ENCODE results near the gene SMC5. TPM values are rescaled to one million over a fixed set of nuclear protein-coding genes. Genes with fewer than 3 reads are reported as not detected.

The SMC5 gene
- total RNA-seq, 4 donors from 2014 or later = 17.9 to 65.5 (median 35.4) TPM

DNA sequence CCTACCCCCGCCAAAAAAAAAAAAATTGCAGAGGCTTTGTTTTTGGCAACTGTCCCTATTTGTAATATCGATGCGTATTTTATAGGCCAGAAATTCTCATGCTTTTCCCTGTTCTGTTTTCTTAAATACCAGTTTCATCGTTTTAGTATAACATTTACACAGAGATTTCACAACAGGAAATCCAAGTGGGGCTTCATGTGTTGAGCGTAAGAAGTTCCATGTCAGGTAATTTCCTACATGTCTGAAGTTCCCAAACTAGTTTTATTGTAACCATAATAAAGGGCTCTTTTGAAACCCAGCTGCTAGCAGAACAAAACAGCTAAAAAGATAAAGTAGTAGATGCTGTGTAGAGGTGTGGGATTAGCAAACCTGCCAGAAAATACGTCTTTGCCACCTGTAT is 4.2 kb downstream of the SMC5 start:
- Histone ChIP-seq H3K4me3 (no peak overlapping the region), H3K36me3 (no peaks in the 10 kb centered on the region), H3K27me3 (no peaks in the 10 kb centered on the region), H3K9me3 (no peaks in the 10 kb centered on the region), H3K27ac (peak overlapping the region in 1 of 2 donors; percentile 15), H3K4me1 (peaks cover 10 to 18% of the 10 kb centered on the region in 2 donors)
- no peak for DNase-seq
- no peak for TF ChIP-seq POLR2A (IDR thresholded peaks at IDR 0.05)
- TF ChIP-seq, protein P1, sequence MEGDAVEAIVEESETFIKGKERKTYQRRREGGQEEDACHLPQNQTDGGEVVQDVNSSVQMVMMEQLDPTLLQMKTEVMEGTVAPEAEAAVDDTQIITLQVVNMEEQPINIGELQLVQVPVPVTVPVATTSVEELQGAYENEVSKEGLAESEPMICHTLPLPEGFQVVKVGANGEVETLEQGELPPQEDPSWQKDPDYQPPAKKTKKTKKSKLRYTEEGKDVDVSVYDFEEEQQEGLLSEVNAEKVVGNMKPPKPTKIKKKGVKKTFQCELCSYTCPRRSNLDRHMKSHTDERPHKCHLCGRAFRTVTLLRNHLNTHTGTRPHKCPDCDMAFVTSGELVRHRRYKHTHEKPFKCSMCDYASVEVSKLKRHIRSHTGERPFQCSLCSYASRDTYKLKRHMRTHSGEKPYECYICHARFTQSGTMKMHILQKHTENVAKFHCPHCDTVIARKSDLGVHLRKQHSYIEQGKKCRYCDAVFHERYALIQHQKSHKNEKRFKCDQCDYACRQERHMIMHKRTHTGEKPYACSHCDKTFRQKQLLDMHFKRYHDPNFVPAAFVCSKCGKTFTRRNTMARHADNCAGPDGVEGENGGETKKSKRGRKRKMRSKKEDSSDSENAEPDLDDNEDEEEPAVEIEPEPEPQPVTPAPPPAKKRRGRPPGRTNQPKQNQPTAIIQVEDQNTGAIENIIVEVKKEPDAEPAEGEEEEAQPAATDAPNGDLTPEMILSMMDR (IDR thresholded peaks at IDR 0.05) = no peak
- intact Hi-C loops (cut with DNase I; ENCODE audit: low total_unique reads) = loop anchor here (10.0 kb wide), 1 partner anchor 342 kb away; no protein-coding TSS in a partner anchor

DNA sequence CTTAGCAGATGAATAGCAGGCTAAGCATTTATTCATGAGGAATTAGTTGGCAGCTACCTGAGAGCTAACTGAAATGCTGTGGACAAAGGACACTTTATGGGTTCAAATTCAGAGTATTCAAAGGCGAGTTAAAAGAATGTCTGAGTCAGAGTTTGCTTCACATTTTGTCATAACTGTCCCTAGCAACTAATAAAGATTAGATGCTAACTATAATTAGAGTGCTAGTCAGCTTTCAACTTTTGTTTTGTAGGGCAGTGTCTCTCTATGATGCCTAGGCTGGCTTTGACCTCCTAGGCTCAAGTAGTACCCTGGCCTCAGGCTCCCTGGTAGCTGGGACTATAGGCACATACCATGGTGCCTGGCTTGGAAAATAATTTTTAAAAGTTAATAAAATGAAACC is 4.6 kb downstream of the SMC5 start:
- H3K27me3 ChIP-seq = no peaks in the 10 kb centered on the region
- TF ChIP-seq, protein P1 (IDR thresholded peaks at IDR 0.05) = no peak
- TF ChIP-seq POLR2A (IDR thresholded peaks at IDR 0.05) = no peak
- intact Hi-C loops (cut with DNase I; ENCODE audit: low total_unique reads) = loop anchor here (10.0 kb wide), 1 partner anchor 341 kb away; no protein-coding TSS in a partner anchor
- H3K4me3 ChIP-seq = no peak overlapping the region
- no peak for DNase-seq
- no peaks in the 10 kb centered on the region for H3K9me3 ChIP-seq
- H3K27ac ChIP-seq = no peak overlapping the region
- H3K4me1 ChIP-seq = peaks cover 10 to 18% of the 10 kb centered on the region in 2 donors
- H3K36me3 ChIP-seq = no peaks in the 10 kb centered on the region

DNA sequence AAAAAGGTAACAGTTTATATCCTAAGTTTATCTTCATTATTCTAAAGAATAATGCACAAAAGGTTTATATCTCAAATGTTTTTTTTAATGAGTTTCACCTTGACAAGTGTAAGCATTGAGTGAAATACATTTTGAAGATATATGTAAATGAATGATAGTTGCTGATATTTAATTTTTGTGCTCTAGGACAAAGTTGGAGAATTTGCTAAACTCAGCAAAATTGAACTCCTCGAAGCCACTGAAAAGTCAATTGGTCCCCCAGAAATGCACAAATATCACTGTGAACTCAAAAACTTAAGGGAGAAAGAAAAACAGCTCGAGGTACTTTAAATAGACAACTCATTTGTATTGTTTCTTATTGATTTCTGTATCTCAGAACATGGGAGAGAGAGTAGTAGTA is 19.5 kb downstream of the SMC5 start:
- intact Hi-C loops (cut with DNase I; ENCODE audit: low total_unique reads) = no loop called here
- TF ChIP-seq POLR2A (IDR thresholded peaks at IDR 0.05) = no peak
- TF ChIP-seq, protein P1 (IDR thresholded peaks at IDR 0.05) = no peak
- H3K36me3 ChIP-seq = no peaks in the 10 kb centered on the region
- H3K4me1 ChIP-seq = no peaks in the 10 kb centered on the region
- no peak for DNase-seq
- H3K27me3 ChIP-seq = no peaks in the 10 kb centered on the region
- H3K27ac ChIP-seq = no peak overlapping the region
- H3K4me3 ChIP-seq = no peak overlapping the region
- no peaks in the 10 kb centered on the region for H3K9me3 ChIP-seq

DNA sequence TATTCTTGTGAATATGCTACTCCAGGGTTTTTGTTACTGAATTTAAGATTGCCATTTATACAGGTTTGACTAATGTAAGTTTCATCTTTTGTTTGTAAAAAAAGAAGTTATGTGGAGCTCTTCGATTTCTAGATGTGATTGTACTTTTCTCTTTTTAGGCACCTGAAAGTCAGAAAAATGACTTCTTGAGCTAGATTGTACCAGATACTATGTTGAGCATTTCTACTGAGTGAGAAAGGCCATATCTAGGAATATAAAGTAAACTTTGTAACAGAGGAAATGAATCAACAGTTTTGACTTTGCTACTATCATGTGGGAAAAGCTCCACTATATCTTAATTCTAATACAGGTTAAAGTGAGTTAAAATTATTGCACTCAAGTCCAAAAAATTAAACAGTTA is 25.1 kb downstream of the SMC5 start:
- Histone ChIP-seq H3K36me3 (no peaks in the 10 kb centered on the region), H3K4me3 (no peak overlapping the region), H3K4me1 (peaks cover 0 to 7% of the 10 kb centered on the region in 2 donors), H3K27ac (peak overlapping the region in 1 of 2 donors; percentile 49), H3K27me3 (no peaks in the 10 kb centered on the region), H3K9me3 (no peaks in the 10 kb centered on the region)
- no peak for DNase-seq
- intact Hi-C loops (cut with DNase I; ENCODE audit: low total_unique reads) = no loop called here
- TF ChIP-seq POLR2A (IDR thresholded peaks at IDR 0.05) = no peak
- TF ChIP-seq, protein P1 (IDR thresholded peaks at IDR 0.05) = no peak

DNA sequence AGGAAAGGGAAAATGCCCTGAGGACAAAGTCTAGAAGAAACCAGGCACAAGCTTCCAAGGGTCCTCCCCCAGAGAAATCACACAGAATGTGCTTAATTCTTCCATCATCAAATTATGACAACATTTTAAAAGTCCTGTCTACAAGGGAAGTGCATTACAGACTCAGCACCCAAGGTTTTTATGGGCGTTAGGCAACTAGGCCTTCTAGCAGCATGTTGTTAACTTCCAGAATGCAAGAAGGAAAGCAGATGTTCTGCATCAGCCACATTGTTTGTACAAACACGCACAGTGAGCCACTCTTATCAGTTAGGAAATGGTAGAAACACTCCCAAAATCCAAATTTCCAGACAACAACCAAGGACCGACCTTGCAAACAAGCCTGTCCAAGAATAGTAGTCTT is 26.5 kb downstream of the SMC5 start:
- H3K4me1 ChIP-seq = peaks cover 0 to 7% of the 10 kb centered on the region in 2 donors
- no peaks in the 10 kb centered on the region for H3K36me3 ChIP-seq
- H3K27me3 ChIP-seq = no peaks in the 10 kb centered on the region
- H3K27ac ChIP-seq = peak overlapping the region; percentile 48 to 49
- no peak overlapping the region for H3K4me3 ChIP-seq
- TF ChIP-seq POLR2A (IDR thresholded peaks at IDR 0.05) = no peak
- TF ChIP-seq, protein P1 (IDR thresholded peaks at IDR 0.05) = no peak
- no peaks in the 10 kb centered on the region for H3K9me3 ChIP-seq
- DNase-seq = peak; percentile 30 to 54
- intact Hi-C loops (cut with DNase I; ENCODE audit: low total_unique reads) = no loop called here

Data from uterus (tissue), 4 donors.